WTC11 (cell line): ENCODE measurements around the gene EGLN2. TPM values are rescaled to one million over a fixed set of nuclear protein-coding genes. Genes with fewer than 3 reads are reported as not detected.

ENCODE experiments used
- ATAC-seq: fragments of 200-7000 bp; cut with Tn5 transposase; 2 replicates; pipeline ENCODE4 v1.10.0; 2021; ENCODE audit warnings: mild to moderate bottlenecking, moderate library complexity
- CTCF ChIA-PET: fragments of 300-600 bp; sonication (Branson Sonifier 250); formaldehyde crosslinking; loops from one replicate; lab custom pipeline; 2021; ENCODE audit warnings: antibody characterized with exemption; lab: Charles Lee
- POLR2A ChIA-PET: fragments of 350-600 bp; sonication (Branson Sonifier 250); formaldehyde crosslinking; loops from one replicate; lab custom pipeline; 2021; ENCODE audit warnings: antibody characterized with exemption; lab: Charles Lee
- DNase-seq: peaks from one replicate; pipeline ENCODE4 v3.0.0; 2021; ENCODE audit warnings: low spot score
- H3K27ac Mint-ChIP-seq: 2 replicates; pipeline ENCODE4 v1.8.0; 2021; ENCODE audit warnings: mixed read lengths
- H3K27me3 Mint-ChIP-seq: 2 replicates; pipeline ENCODE4 v1.8.0; 2021; ENCODE audit warnings: low read depth, mild to moderate bottlenecking, moderate library complexity, mixed read lengths
- H3K36me3 Mint-ChIP-seq: 2 replicates; pipeline ENCODE4 v1.8.0; 2021; ENCODE audit warnings: mixed read lengths
- H3K4me1 Mint-ChIP-seq: 2 replicates; pipeline ENCODE4 v1.8.0; 2022; ENCODE audit warnings: mixed read lengths
- H3K4me3 Mint-ChIP-seq: 2 replicates; pipeline ENCODE4 v1.8.0; 2021; ENCODE audit warnings: mild to moderate bottlenecking, moderate library complexity, mixed read lengths
- H3K9me3 Mint-ChIP-seq: 2 replicates; pipeline ENCODE4 v1.8.0; 2021; ENCODE audit warnings: mixed read lengths
- AR ChIP-seq: fragments of 250-450 bp; sonication (Bioruptor Pico); IDR thresholded peaks from 2 replicates; pipeline ENCODE4 v1.9.0; 2021; ENCODE audit warnings: mild to moderate bottlenecking
- ATF1 ChIP-seq: sonication (generic); formaldehyde crosslinking; IDR thresholded peaks from 2 replicates; pipeline ENCODE4 v1.8.1; 2023; ENCODE audit warnings: mild to moderate bottlenecking, moderate library complexity, missing genetic modification reagents
- CBFB ChIP-seq: sonication (generic); formaldehyde crosslinking; IDR thresholded peaks from 2 replicates; pipeline ENCODE4 v1.8.1; 2022; ENCODE audit warnings: mild to moderate bottlenecking, low read depth, missing genetic modification reagents
- E2F4 ChIP-seq: sonication (generic); formaldehyde crosslinking; IDR thresholded peaks from 2 replicates; pipeline ENCODE4 v1.8.1; 2022; ENCODE audit warnings: low read depth, mild to moderate bottlenecking, moderate library complexity, missing genetic modification reagents, borderline replicate concordance
- EMX1 ChIP-seq: fragments of 250-450 bp; sonication (Bioruptor Pico); IDR thresholded peaks from 2 replicates; pipeline ENCODE4 v1.8.0; 2021; ENCODE audit warnings: mild to moderate bottlenecking
- ETV6 ChIP-seq: sonication (generic); formaldehyde crosslinking; IDR thresholded peaks from 2 replicates; pipeline ENCODE4 v1.8.1; 2022; ENCODE audit warnings: mild to moderate bottlenecking, missing genetic modification reagents
- FOXP1 ChIP-seq: sonication (generic); formaldehyde crosslinking; IDR thresholded peaks from 2 replicates; pipeline ENCODE4 v1.8.0; 2022; ENCODE audit warnings: missing genetic modification reagents, mild to moderate bottlenecking, moderate library complexity, borderline replicate concordance
- HMGA2 ChIP-seq: fragments of 250-450 bp; sonication (Bioruptor Pico); IDR thresholded peaks from 2 replicates; pipeline ENCODE4 v1.4.0; 2021; ENCODE audit warnings: mild to moderate bottlenecking, moderate library complexity
- HMGXB4 ChIP-seq: sonication (generic); formaldehyde crosslinking; IDR thresholded peaks from 2 replicates; pipeline ENCODE4 v1.8.1; 2023; ENCODE audit warnings: mild to moderate bottlenecking, moderate library complexity, missing genetic modification reagents
- IRF1 ChIP-seq: sonication (generic); formaldehyde crosslinking; IDR thresholded peaks from 2 replicates; pipeline ENCODE4 v1.8.0; 2023; ENCODE audit warnings: missing genetic modification reagents
- IRF2 ChIP-seq: sonication (generic); formaldehyde crosslinking; IDR thresholded peaks from 2 replicates; pipeline ENCODE4 v1.8.0; 2022; ENCODE audit warnings: low read depth, missing genetic modification reagents, borderline replicate concordance
- OVOL2 ChIP-seq: fragments of 250-450 bp; sonication (Bioruptor Pico); IDR thresholded peaks from 2 replicates; pipeline ENCODE4 v1.9.0; 2021; ENCODE audit warnings: mild to moderate bottlenecking, borderline replicate concordance
- TEAD1 ChIP-seq: sonication (generic); formaldehyde crosslinking; IDR thresholded peaks from 2 replicates; pipeline ENCODE4 v1.8.0; 2022; ENCODE audit warnings: mild to moderate bottlenecking, missing genetic modification reagents
- TP53 ChIP-seq: sonication (generic); formaldehyde crosslinking; IDR thresholded peaks from 2 replicates; pipeline ENCODE4 v1.8.1; 2023; ENCODE audit warnings: mild to moderate bottlenecking, missing genetic modification reagents
- ZBTB21 ChIP-seq: sonication (generic); formaldehyde crosslinking; IDR thresholded peaks from 2 replicates; pipeline ENCODE4 v1.8.1; 2023; ENCODE audit warnings: mild to moderate bottlenecking, missing genetic modification reagents, borderline replicate concordance
- ZNF263 ChIP-seq: sonication (generic); formaldehyde crosslinking; IDR thresholded peaks from 2 replicates; pipeline ENCODE4 v1.8.1; 2022; ENCODE audit warnings: low read depth, mild to moderate bottlenecking, moderate library complexity, missing genetic modification reagents
- ZNF416 ChIP-seq: fragments of 250-450 bp; sonication (Bioruptor Pico); IDR thresholded peaks from 2 replicates; pipeline ENCODE4 v1.9.0; 2021; ENCODE audit warnings: mild to moderate bottlenecking, inconsistent platforms
- total RNA-seq: library from RNA; stranded (reverse); gene quantifications from 3 replicates; pipeline ENCODE4 v1.2.3, GENCODE V29; 2021
- TF ChIP-seq, protein P1 (sequence below): sonication (generic); formaldehyde crosslinking; IDR thresholded peaks from 2 replicates; pipeline ENCODE4 v1.8.0; 2022; ENCODE audit warnings: mild to moderate bottlenecking, missing genetic modification reagents
- TF ChIP-seq, protein P2 (sequence below): fragments of 250-450 bp; sonication (Bioruptor Pico); IDR thresholded peaks from 2 replicates; pipeline ENCODE4 v1.9.0; 2021; ENCODE audit warnings: mild to moderate bottlenecking, borderline replicate concordance

Gene EGLN2
- total RNA-seq, 1 experiment from 2014 or later = 102 TPM

- ATAC-seq (no peak), DNase-seq (peak; percentile 80)
- ChIA-PET POLR2A (interaction anchor here (1.0 to 3.6 kb wide), 5 partner anchors 9 to 57 kb away, joined by 3 to 25 read pairs (median 15); partner anchors contain the start of genes ACTMAP, EGLN2, RAB4B and SNRPA), CTCF (interaction anchor here (0.7 to 4.8 kb wide), 32 partner anchors 9 to 284 kb away, joined by 3 to 71 read pairs (median 6); partner anchors contain the start of genes ACTMAP, COQ8B, EGLN2 and ITPKC)
- H3K36me3 Mint-ChIP-seq = peaks cover 13% of the 10 kb centered on the region
- H3K9me3 Mint-ChIP-seq = no peaks in the 10 kb centered on the region
- no peak overlapping the region for H3K4me3 Mint-ChIP-seq
- H3K4me1 Mint-ChIP-seq = peaks cover 71% of the 10 kb centered on the region
- H3K27ac Mint-ChIP-seq = peak overlapping the region; percentile 42
- peaks cover 4% of the 10 kb centered on the region for H3K27me3 Mint-ChIP-seq
- TF ChIP-seq, protein P1, sequence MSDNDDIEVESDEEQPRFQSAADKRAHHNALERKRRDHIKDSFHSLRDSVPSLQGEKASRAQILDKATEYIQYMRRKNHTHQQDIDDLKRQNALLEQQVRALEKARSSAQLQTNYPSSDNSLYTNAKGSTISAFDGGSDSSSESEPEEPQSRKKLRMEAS = 0 out of 2 replicates have a peak, but pooled peaks have one; percentile 50
- TF ChIP-seq ETV6 (CRISPR knock-in tag) = no peak
- 0 out of 2 replicates have a peak, but pooled peaks have one; percentile 37 for TF ChIP-seq HMGA2 (CRISPR knock-in tag)
- TF ChIP-seq, all 79 proteins: peak for 2
These were observed 8.4 kb downstream of the EGLN2 start for GRCh38 chr19:40807147-40808020.

DNA sequence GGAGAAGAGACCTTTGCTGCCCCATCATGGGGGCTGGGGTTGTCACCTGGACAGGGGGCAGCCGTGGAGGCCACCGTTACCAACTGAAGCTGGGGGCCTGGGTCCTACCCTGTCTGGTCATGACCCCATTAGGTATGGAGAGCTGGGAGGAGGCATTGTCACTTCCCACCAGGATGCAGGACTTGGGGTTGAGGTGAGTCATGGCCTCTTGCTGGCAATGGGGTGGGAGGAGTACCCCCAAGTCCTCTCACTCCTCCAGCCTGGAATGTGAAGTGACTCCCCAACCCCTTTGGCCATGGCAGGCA lies 9.0 kb downstream of the EGLN2 start:
- ChIA-PET CTCF (interaction anchor here (0.9 to 4.8 kb wide), 11 partner anchors 9 to 146 kb away, joined by 5 to 71 read pairs (median 16); partner anchors contain the start of genes ACTMAP, COQ8B, EGLN2 and ITPKC), POLR2A (interaction anchor here (1.6 to 2.7 kb wide), 3 partner anchors 10 to 58 kb away, joined by 5 to 17 read pairs (median 15); partner anchors contain the start of genes ACTMAP, EGLN2 and SNRPA)
- peaks cover 10% of the 10 kb centered on the region for H3K27me3 Mint-ChIP-seq
- no peaks in the 10 kb centered on the region for H3K9me3 Mint-ChIP-seq
- no peak for ATAC-seq
- no peak for DNase-seq
- H3K27ac Mint-ChIP-seq = 0 out of 2 replicates have a peak overlapping the region, but pooled peaks have one; percentile 23
- peaks cover 11% of the 10 kb centered on the region for H3K36me3 Mint-ChIP-seq
- H3K4me3 Mint-ChIP-seq = no peak overlapping the region
- H3K4me1 Mint-ChIP-seq = peaks cover 71% of the 10 kb centered on the region
- TF ChIP-seq, protein P2, sequence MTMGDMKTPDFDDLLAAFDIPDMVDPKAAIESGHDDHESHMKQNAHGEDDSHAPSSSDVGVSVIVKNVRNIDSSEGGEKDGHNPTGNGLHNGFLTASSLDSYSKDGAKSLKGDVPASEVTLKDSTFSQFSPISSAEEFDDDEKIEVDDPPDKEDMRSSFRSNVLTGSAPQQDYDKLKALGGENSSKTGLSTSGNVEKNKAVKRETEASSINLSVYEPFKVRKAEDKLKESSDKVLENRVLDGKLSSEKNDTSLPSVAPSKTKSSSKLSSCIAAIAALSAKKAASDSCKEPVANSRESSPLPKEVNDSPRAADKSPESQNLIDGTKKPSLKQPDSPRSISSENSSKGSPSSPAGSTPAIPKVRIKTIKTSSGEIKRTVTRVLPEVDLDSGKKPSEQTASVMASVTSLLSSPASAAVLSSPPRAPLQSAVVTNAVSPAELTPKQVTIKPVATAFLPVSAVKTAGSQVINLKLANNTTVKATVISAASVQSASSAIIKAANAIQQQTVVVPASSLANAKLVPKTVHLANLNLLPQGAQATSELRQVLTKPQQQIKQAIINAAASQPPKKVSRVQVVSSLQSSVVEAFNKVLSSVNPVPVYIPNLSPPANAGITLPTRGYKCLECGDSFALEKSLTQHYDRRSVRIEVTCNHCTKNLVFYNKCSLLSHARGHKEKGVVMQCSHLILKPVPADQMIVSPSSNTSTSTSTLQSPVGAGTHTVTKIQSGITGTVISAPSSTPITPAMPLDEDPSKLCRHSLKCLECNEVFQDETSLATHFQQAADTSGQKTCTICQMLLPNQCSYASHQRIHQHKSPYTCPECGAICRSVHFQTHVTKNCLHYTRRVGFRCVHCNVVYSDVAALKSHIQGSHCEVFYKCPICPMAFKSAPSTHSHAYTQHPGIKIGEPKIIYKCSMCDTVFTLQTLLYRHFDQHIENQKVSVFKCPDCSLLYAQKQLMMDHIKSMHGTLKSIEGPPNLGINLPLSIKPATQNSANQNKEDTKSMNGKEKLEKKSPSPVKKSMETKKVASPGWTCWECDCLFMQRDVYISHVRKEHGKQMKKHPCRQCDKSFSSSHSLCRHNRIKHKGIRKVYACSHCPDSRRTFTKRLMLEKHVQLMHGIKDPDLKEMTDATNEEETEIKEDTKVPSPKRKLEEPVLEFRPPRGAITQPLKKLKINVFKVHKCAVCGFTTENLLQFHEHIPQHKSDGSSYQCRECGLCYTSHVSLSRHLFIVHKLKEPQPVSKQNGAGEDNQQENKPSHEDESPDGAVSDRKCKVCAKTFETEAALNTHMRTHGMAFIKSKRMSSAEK = no peak
- TF ChIP-seq HMGXB4 (CRISPR knock-in tag) (no peak), ATF1 (no peak), IRF1 (no peak), IRF2 (CRISPR knock-in tag) (no peak), TP53 (no peak), FOXP1 (no peak), ZNF263 (CRISPR knock-in tag) (no peak), ZBTB21 (CRISPR knock-in tag) (no peak), ZNF416 (CRISPR knock-in tag) (no peak), CBFB (CRISPR knock-in tag) (no peak), EMX1 (CRISPR knock-in tag) (no peak), OVOL2 (CRISPR knock-in tag) (no peak), E2F4 (CRISPR knock-in tag) (no peak), TEAD1 (CRISPR knock-in tag) (no peak), AR (CRISPR knock-in tag) (no peak)
